Upper lobe of left lung (tissue), 6 donors: ENCODE measurements around the gene NBPF10. TPM values are rescaled to one million over a fixed set of nuclear protein-coding genes. Genes with fewer than 3 reads are reported as not detected.
"Not testable (repeated sequence)": the region's sequence is repeated elsewhere in the genome, so short reads cannot be mapped to it uniquely, and the experiment has no call there.

Experiments
- ATAC-seq, 2 donors: fragments of 200-7000 bp; cut with Tn5 transposase; one replicate each; pipeline ENCODE4 v1.9.1; 2022; ENCODE audit warnings: mild to moderate bottlenecking in 2 of 2, moderate library complexity in 2 of 2; ENCODE audit not compliant: low FRiP score in 2 of 2
- DNase-seq, 2 donors: peaks; one replicate each; pipeline ENCODE4 v3.0.0-alpha.2; 2019 to 2020
- H3K27ac ChIP-seq, 4 donors: fragments of 200-600 bp; sonication (generic); one replicate each; pipeline ENCODE4 v1.5.1; 2016 to 2019
- H3K27me3 ChIP-seq, 4 donors: fragments of 200-600 bp; sonication (generic); one replicate each; pipeline ENCODE4 v1.5.1; 2017 to 2019
- H3K36me3 ChIP-seq, 4 donors: fragments of 200-600 bp; sonication (generic); one replicate each; pipeline ENCODE4 v1.5.1; 2016 to 2019
- H3K4me1 ChIP-seq, 4 donors: fragments of 200-600 bp; sonication (generic); one replicate each; pipeline ENCODE4 v1.5.1; 2018 to 2019
- H3K4me3 ChIP-seq, 4 donors: fragments of 200-600 bp; sonication (generic); one replicate each; pipeline ENCODE4 v1.5.1; 2017 to 2019; ENCODE audit warnings: mild to moderate bottlenecking in 2 of 4, moderate library complexity in 1 of 4
- H3K9me3 ChIP-seq, 4 donors: fragments of 200-600 bp; sonication (generic); one replicate each; pipeline ENCODE4 v1.5.1; 2018 to 2019
- WGBS, 2 donors: methylation state at CpG; one replicate each; pipeline ENCODE4 v1.1.5; 2017 to 2018; 5-methylcytosine and 5-hydroxymethylcytosine counted together
- total RNA-seq, 6 donors: library from RNA; depleted of rRNA in 4 of 6; stranded (reverse); fragments of >200 nt in 4 of 6; gene quantifications; one replicate each; pipeline versions ENCODE4 v1.1.0 to v1.2.1, GENCODE V29; 2016 to 2021
- TF ChIP-seq, protein P1 (sequence below), 6 experiments: fragments of 450-650 bp in 4 of 6; fragments of 200-600 bp in 2 of 6; sonication (generic) in 2 of 6; IDR thresholded peaks; one replicate each; pipeline ENCODE4 v1.5.1; 2016 to 2019; ENCODE audit warnings: antibody characterized with exemption in 6 of 6
- donor health status: DM: no; HTN: no; CAD: no; lungs with moderate emphysema.
- donor health status: DM: no; HTN: yes; CAD: no; lungs with severe emphysema.

NBPF10 gene, protein sequence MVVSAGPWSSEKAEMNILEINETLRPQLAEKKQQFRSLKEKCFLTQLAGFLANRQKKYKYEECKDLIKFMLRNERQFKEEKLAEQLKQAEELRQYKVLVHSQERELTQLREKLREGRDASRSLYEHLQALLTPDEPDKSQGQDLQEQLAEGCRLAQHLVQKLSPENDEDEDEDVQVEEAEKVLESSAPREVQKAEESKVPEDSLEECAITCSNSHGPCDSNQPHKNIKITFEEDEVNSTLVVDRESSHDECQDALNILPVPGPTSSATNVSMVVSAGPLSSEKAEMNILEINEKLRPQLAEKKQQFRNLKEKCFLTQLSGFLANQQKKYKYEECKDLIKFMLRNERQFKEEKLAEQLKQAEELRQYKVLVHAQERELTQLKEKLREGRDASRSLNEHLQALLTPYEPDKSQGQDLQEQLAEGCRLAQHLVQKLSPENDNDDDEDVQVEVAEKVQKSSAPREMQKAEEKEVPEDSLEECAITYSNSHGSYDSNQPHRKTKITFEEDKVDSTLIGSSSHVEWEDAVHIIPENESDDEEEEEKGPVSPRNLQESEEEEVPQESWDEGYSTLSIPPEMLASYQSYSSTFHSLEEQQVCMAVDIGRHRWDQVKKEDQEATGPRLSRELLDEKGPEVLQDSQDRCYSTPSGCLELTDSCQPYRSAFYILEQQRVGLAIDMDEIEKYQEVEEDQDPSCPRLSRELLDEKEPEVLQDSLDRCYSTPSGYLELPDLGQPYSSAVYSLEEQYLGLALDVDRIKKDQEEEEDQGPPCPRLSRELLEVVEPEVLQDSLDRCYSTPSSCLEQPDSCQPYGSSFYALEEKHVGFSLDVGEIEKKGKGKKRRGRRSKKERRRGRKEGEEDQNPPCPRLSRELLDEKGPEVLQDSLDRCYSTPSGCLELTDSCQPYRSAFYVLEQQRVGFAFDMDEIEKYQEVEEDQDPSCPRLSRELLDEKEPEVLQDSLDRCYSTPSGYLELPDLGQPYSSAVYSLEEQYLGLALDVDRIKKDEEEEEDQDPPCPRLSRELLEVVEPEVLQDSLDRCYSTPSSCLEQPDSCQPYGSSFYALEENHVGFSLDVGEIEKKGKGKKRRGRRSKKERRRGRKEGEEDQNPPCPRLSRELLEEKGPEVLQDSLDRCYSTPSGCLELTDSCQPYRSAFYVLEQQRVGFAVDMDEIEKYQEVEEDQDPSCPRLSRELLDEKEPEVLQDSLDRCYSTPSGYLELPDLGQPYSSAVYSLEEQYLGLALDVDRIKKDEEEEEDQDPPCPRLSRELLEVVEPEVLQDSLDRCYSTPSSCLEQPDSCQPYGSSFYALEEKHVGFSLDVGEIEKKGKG (N-terminal part only)
- total RNA-seq = 10 to 100 TPM in 1 of 6 donors, 1 to 10 TPM in 4, under 1 TPM in 1; 0.67 to 10.5 (median 2.9) TPM

DNA sequence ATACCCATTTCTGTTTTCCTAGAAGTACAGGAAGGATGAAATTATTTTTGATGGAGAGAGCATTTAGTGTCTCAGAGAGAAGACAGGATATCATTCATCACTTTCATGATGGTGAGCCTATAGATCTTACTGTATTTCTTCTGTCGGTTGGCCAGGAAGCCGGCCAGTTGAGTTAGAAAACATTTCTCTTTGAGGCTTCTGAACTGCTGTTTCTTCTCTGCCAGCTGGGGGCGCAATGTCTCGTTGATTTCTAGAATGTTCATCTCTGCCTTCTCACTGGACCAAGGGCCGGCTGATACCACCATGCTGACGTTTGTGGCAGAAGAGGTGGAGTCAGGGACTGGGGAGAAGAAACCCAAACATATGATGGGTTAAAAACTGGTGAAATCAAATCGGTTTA lies at the start of gene NBPF10:
Gene NBPF10, minus strand, starts transcription at position 340 of the 400 bp plus-strand sequence. Its CDS starts 35 bp downstream, at position 305.
- DNase-seq = not testable (repeated sequence)

DNA sequence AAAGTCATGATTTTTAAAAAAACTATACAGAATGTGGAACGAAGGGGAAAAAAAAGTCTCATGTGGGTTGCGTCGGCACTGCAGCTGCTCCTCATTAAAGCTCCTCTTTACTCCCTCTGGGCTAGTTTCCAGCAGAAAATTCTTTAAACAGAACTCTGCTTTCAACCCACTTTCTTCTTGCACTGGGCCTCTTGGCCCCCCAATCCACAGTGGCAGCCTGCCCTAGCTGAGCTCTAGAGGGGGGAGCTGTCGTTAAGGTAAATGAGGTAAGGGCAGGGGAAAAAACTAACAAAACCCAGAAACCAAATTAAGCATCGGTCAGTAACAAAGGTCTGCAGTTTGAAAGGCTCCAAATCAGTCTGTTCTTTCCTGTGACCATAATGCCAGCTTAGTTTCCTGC lies 29.9 kb upstream of the NBPF10 start:
- H3K9me3 ChIP-seq, H3K4me3 ChIP-seq, H3K4me1 ChIP-seq, H3K36me3 ChIP-seq, H3K27me3 ChIP-seq, ATAC-seq: not testable (repeated sequence)
- DNase-seq = peak in 1 of 2 donors; percentile 21
- WGBS, 2 donors = 14 to 17% methylated on average over 1 to 4 of the region's 5 CpGs
- peak overlapping the region in 1 of 4 donors; percentile 79 for H3K27ac ChIP-seq

More for the DNA sequence above, at the start of gene NBPF10:
- H3K4me1 ChIP-seq, H3K27me3 ChIP-seq, H3K27ac ChIP-seq, H3K9me3 ChIP-seq, H3K36me3 ChIP-seq, ATAC-seq, H3K4me3 ChIP-seq: not testable (repeated sequence)
- TF ChIP-seq, protein P1, sequence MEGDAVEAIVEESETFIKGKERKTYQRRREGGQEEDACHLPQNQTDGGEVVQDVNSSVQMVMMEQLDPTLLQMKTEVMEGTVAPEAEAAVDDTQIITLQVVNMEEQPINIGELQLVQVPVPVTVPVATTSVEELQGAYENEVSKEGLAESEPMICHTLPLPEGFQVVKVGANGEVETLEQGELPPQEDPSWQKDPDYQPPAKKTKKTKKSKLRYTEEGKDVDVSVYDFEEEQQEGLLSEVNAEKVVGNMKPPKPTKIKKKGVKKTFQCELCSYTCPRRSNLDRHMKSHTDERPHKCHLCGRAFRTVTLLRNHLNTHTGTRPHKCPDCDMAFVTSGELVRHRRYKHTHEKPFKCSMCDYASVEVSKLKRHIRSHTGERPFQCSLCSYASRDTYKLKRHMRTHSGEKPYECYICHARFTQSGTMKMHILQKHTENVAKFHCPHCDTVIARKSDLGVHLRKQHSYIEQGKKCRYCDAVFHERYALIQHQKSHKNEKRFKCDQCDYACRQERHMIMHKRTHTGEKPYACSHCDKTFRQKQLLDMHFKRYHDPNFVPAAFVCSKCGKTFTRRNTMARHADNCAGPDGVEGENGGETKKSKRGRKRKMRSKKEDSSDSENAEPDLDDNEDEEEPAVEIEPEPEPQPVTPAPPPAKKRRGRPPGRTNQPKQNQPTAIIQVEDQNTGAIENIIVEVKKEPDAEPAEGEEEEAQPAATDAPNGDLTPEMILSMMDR (IDR thresholded peaks at IDR 0.05) = peak in 1 of 6 experiments; percentile 17
- WGBS, 2 donors = 0% methylated on average over 5 of the region's 7 CpGs; no CpG with 5 or more reads in 1 of the 2 donors

DNA sequence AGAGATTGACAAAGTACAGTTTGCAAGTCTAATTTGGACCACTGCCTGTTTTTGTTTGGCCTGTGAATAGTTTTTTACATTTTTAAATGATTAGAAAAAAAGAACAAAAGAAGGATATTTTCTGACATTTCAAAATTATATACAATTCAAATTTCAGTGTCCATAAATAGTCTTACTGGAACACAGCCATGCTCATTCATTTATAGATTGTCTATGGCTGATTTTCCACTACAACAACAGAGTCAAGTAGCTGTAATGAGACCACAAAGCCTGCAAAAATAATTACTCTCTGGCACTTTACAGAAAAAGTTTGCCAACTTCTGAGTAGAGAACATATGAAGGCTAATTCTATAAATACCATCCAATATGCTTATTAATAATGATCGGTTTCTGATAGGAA lies 23.1 kb upstream of the NBPF10 start:
- DNase-seq, ATAC-seq, H3K9me3 ChIP-seq, H3K27ac ChIP-seq, H3K4me1 ChIP-seq, H3K36me3 ChIP-seq, H3K4me3 ChIP-seq, H3K27me3 ChIP-seq: not testable (repeated sequence)
- WGBS, 2 donors = no CpG with 5 or more reads among the region's 1 CpG

DNA sequence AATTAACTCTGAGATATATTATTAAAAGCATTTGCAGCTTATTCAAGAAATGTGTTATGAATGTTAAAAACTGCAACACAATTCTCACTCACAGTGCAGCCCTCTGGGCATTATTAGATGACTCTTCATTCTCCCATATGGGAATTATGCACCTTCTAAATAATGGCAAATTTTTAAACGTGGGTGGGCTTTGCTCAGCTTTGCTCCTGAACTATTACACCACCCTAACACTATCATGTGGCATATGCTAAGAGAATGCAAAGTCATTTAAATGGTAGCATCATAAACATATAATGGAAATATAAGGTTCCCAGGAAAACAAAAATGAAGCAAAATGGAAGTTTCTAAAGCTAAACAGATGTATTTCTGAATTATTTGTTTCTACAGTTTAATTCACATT lies 22.7 kb upstream of the NBPF10 start:
- not testable (repeated sequence) for H3K27me3 ChIP-seq, H3K4me1 ChIP-seq

More for the DNA sequence above, 22.7 kb upstream of the NBPF10 start:
- not testable (repeated sequence) for ATAC-seq, H3K4me3 ChIP-seq, H3K27ac ChIP-seq, DNase-seq, H3K9me3 ChIP-seq, H3K36me3 ChIP-seq
- no CpG with 5 or more reads among the region's 1 CpG for WGBS, 2 donors

Other genes with a start within 250 kb of the NBPF10 start
- gene ITGA10, start 234.8 kb downstream of the NBPF10 start, total RNA-seq = 10 to 100 TPM; 13.3 to 46.1 (median 14.9) TPM
- 10 to 100 TPM; 15.2 to 29.5 (median 26.9) TPM for gene PEX11B, start 226.1 kb downstream of the NBPF10 start, total RNA-seq
- 100 to 1,000 TPM in 3 of 6 donors, 10 to 100 TPM in 3; 30.1 to 144 (median 101) TPM for gene RBM8A, start 217.3 kb downstream of the NBPF10 start, total RNA-seq
- gene LIX1L, start 186.8 kb downstream of the NBPF10 start, total RNA-seq = 10 to 100 TPM in 5 of 6 donors, 1 to 10 TPM in 1; 5.2 to 35.6 (median 16.5) TPM
- 1 to 10 TPM in 2 of 6 donors, under 1 TPM in 4; 0.30 to 2.6 (median 0.73) TPM for gene ANKRD34A, start 180.2 kb downstream of the NBPF10 start, total RNA-seq
- 10 to 100 TPM; 18.7 to 25.7 (median 22.5) TPM for gene POLR3GL, start 180.1 kb downstream of the NBPF10 start, total RNA-seq
- gene TXNIP, start 148.2 kb downstream of the NBPF10 start, total RNA-seq = 1,000 to 10,000 TPM in 3 of 6 donors, 100 to 1,000 TPM in 3; 703 to 1,481 (median 910) TPM
- not detected for gene HJV, start 123.1 kb downstream of the NBPF10 start, total RNA-seq
- 10 to 100 TPM; 35.2 to 83.6 (median 70.6) TPM for gene NOTCH2NLA, start 84.2 kb upstream of the NBPF10 start, total RNA-seq